ENCODE results near the gene UGT1A8. TPM values are rescaled to one million over a fixed set of nuclear protein-coding genes. Genes with fewer than 3 reads are reported as not detected.

Gene UGT1A8
- total and polyA plus RNA-seq, 2 donors (not counting 3 experiments of a cell fraction or from before 2014, with no cell fraction given), result not detected

DNA sequence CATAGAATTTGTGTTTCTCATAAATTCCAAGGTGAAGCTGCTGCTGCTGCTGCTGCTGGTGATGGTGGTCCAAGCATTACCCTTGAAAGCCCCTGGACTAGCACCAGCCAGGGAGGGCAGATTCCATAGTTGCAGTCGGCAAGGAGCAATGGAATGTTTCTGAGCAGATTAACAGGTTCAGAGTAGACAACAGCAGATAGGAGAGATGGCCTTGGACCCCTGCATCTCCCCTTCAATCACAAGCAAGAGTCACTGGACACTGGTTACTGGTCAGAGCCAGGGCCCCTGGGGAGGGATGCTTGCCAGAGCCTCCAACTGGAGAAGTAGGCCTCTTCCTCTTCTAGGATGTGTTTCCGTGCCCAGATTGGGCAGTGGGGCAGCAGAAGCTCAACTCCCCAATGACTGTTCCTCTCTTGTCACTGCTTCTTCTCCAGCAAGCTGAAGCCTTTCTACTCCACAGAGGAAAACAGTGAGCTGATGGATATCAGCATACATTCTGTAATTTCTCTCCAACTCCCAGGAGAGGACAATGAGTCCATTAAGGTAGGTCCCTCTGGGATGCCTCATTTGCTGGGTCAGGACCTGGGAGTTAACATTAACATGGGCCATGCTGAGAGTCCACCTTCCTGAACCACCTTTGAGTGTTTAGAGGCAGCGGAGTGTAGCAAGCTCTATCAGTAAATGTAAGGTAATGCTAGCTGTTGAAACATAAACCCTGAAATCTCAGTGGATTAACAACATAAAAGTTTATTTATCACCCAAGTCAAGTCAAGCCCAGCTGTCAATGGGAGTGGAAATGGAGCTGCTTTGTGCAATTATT lies 196.0 kb downstream of the UGT1A8 start:
- CTCF ChIA-PET, result interaction anchor here (1.0 kb wide), 2 partner anchors 22 to 45 kb away, joined by 3 read pairs; no protein-coding TSS in a partner anchor
- Histone ChIP-seq H3K4me3 (replicated peaks in 1 of 3; ENCODE audit: insufficient read depth in 1 of 3, low read depth in 1 of 3, low read length in 3 of 3) (no peak overlapping the region), H3K4me2 (ENCODE audit: insufficient read depth, low read length) (no peak overlapping the region), H3K27me3 (ENCODE audit: control insufficient read depth in 2 of 2, insufficient read depth in 2 of 2, low read length in 2 of 2) (peaks cover 0 to 1% of the 10 kb centered on the region in 2 experiments), H2AFZ (ENCODE audit: low read depth, low read length) (no peak overlapping the region), H3K27ac (ENCODE audit: insufficient read depth, low read depth, low read length) (no peak overlapping the region), H3K9ac (replicated peaks; ENCODE audit: extremely low read depth, insufficient read depth, low read length) (no peak overlapping the region), H3K9me1 (replicated peaks; ENCODE audit: control insufficient read depth, extremely low read depth, insufficient read depth, low read length) (no peaks in the 10 kb centered on the region), H3K79me2 (ENCODE audit: control insufficient read depth, insufficient read depth, low read length) (no peaks in the 10 kb centered on the region), H3K4me1 (ENCODE audit: control insufficient read depth, extremely low read depth, insufficient read depth, low read length) (no peaks in the 10 kb centered on the region), H3K9me3 (replicated peaks; ENCODE audit: control insufficient read depth, insufficient read depth, low read length) (no peaks in the 10 kb centered on the region), H4K20me1 (replicated peaks; ENCODE audit: control insufficient read depth, extremely low read depth, insufficient read depth, low read length) (no peaks in the 10 kb centered on the region), H3K36me3 (ENCODE audit: control insufficient read depth in 2 of 2, extremely low read depth in 1 of 2, insufficient read depth in 2 of 2, low read length in 2 of 2) (no peaks in the 10 kb centered on the region)
- no TSS peak for BruUV-seq (replicated peaks)
- DNase-seq (ENCODE audit: low read depth, low spot score) (no peak), FAIRE-seq (no peak)
- POLR2A ChIA-PET, result no interaction called here
- dilution Hi-C loops (cut with MboI; ENCODE audit: extremely low pct_ligation_motif_present, low sequenced_read_pairs), result no loop called here
- TF ChIP-seq MYC (IDR thresholded peaks at IDR 0.05; ENCODE audit: low read depth, low read length) (no peak), JUN (IDR thresholded peaks at IDR 0.05; ENCODE audit: borderline replicate concordance, insufficient read depth, insufficient read length, low read depth) (no peak), EZH2 (IDR thresholded peaks at IDR 0.05; ENCODE audit: borderline replicate concordance, low read depth, low read length, severe bottlenecking) (no peak), POLR2A (IDR thresholded peaks at IDR 0.05; ENCODE audit: low read depth, low read length) (no peak), POLR2AphosphoS5 (IDR thresholded peaks at IDR 0.05; ENCODE audit: insufficient read depth, low read depth, low read length) (no peak), FOS (IDR thresholded peaks at IDR 0.05; ENCODE audit: borderline replicate concordance, insufficient read depth, low read length) (no peak), GATA2 (IDR thresholded peaks at IDR 0.05; ENCODE audit: insufficient read depth, insufficient read length, low read depth, low read length) (no peak)
- TF ChIP-seq, protein P1, sequence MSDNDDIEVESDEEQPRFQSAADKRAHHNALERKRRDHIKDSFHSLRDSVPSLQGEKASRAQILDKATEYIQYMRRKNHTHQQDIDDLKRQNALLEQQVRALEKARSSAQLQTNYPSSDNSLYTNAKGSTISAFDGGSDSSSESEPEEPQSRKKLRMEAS (IDR thresholded peaks at IDR 0.05; ENCODE audit: insufficient read depth, insufficient read length), result no peak
- TF ChIP-seq, protein P2, sequence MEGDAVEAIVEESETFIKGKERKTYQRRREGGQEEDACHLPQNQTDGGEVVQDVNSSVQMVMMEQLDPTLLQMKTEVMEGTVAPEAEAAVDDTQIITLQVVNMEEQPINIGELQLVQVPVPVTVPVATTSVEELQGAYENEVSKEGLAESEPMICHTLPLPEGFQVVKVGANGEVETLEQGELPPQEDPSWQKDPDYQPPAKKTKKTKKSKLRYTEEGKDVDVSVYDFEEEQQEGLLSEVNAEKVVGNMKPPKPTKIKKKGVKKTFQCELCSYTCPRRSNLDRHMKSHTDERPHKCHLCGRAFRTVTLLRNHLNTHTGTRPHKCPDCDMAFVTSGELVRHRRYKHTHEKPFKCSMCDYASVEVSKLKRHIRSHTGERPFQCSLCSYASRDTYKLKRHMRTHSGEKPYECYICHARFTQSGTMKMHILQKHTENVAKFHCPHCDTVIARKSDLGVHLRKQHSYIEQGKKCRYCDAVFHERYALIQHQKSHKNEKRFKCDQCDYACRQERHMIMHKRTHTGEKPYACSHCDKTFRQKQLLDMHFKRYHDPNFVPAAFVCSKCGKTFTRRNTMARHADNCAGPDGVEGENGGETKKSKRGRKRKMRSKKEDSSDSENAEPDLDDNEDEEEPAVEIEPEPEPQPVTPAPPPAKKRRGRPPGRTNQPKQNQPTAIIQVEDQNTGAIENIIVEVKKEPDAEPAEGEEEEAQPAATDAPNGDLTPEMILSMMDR (IDR thresholded peaks at IDR 0.05; ENCODE audit: extremely low read depth in 1 of 2, insufficient read depth in 1 of 2, low read depth in 1 of 2, low read length in 2 of 2), result no peak
- intact Hi-C loops (cut with micrococcal nuclease), result no loop called here

Measured in endothelial cell of umbilical vein (primary cell).